Fibroblast of lung (primary cell): ENCODE measurements around the gene IGFN1. TPM values are rescaled to one million over a fixed set of nuclear protein-coding genes. Genes with fewer than 3 reads are reported as not detected.

Experiments used
- DNase-seq, 2 donors: peaks; one replicate each; pipeline versions ENCODE4 v3.0.0 to v3.0.0-alpha.2; 2010; ENCODE audit warnings: low read depth in 2 of 2
- H2AFZ ChIP-seq: 2 replicates; pipeline ENCODE4 v1.5.1; 2012; ENCODE audit warnings: low read length, control low read depth, inconsistent platforms
- H3K27ac ChIP-seq: 2 replicates; pipeline ENCODE4 v1.5.1; 2011; ENCODE audit warnings: low read length, control low read depth; ENCODE audit not compliant: insufficient read depth
- H3K27me3 ChIP-seq: 2 replicates; pipeline ENCODE4 v1.5.1; 2011; ENCODE audit warnings: mild to moderate bottlenecking, low read length; ENCODE audit not compliant: control insufficient read depth, insufficient read depth
- H3K36me3 ChIP-seq: 2 replicates; pipeline ENCODE4 v1.5.1; 2011; ENCODE audit warnings: low read length; ENCODE audit not compliant: control insufficient read depth, insufficient read depth
- H3K4me1 ChIP-seq: 2 replicates; pipeline ENCODE4 v1.5.1; 2011; ENCODE audit warnings: low read length; ENCODE audit not compliant: control insufficient read depth, insufficient read depth; ENCODE audit errors: extremely low read depth
- H3K4me2 ChIP-seq: 2 replicates; pipeline ENCODE4 v1.5.1; 2011; ENCODE audit warnings: low read length, control low read depth; ENCODE audit not compliant: insufficient read depth; ENCODE audit errors: extremely low read depth
- H3K4me3 ChIP-seq, 4 experiments: fragments of 200-600 bp in 1 of 4; sonication (generic) in 1 of 4; replicated peaks in 1 of 4; 2 replicates each; pipeline ENCODE4 v1.5.1; 2011 to 2016; ENCODE audit warnings: low read length in 4 of 4, low read depth in 3 of 4, mild to moderate bottlenecking in 3 of 4, control low read depth in 2 of 4, inconsistent platforms in 1 of 4, mixed read lengths in 1 of 4; ENCODE audit not compliant: insufficient read depth in 1 of 4; ENCODE audit errors: control extremely low read depth in 1 of 4
- H3K79me2 ChIP-seq: 2 replicates; pipeline ENCODE4 v1.5.1; 2012; ENCODE audit warnings: mild to moderate bottlenecking, low read length, inconsistent platforms; ENCODE audit not compliant: control insufficient read depth, insufficient read depth
- H3K9ac ChIP-seq: 2 replicates; pipeline ENCODE4 v1.5.1; 2011; ENCODE audit warnings: mild to moderate bottlenecking, low read length, control low read depth; ENCODE audit not compliant: insufficient read depth
- H3K9me3 ChIP-seq: 2 replicates; pipeline ENCODE4 v1.5.1; 2012; ENCODE audit warnings: low read depth, low read length; ENCODE audit not compliant: control insufficient read depth, insufficient read depth
- H4K20me1 ChIP-seq: 2 replicates; pipeline ENCODE4 v1.5.1; 2011; ENCODE audit warnings: low read length; ENCODE audit not compliant: control insufficient read depth, insufficient read depth; ENCODE audit errors: extremely low read depth
- EZH2 ChIP-seq: IDR thresholded peaks from 2 replicates; pipeline ENCODE4 v1.5.1; 2012; ENCODE audit warnings: low read length, control low read depth, mild to moderate bottlenecking; ENCODE audit errors: missing control alignments
- polyA plus RNA-seq, 2 donors: library from polyadenylated mRNA; depleted of rRNA in 1 of 2; stranded (reverse) in 1 of 2; unstranded in 1 of 2; fragments of >200 nt; gene quantifications; 2 replicates each; pipeline ENCODE4 v1.2.1, GENCODE V29; 2011 to 2012; ENCODE audit warnings: missing spikeins in 1 of 2
- total RNA-seq: library from RNA; depleted of rRNA; stranded (reverse); fragments of >200 nt; gene quantifications from 2 replicates; pipeline ENCODE4 v1.2.1, GENCODE V29; 2014
- TF ChIP-seq, protein P1 (sequence below), 2 donors: IDR thresholded peaks in 1 of 2; conservative IDR thresholded peaks in 1 of 2; 1 replicate in 1 of 2; 2 replicates in 1 of 2; pipeline ENCODE4 v1.5.1; 2011 to 2012; ENCODE audit warnings: low read length in 2 of 2, control low read depth in 1 of 2, inconsistent platforms in 1 of 2, low read depth in 1 of 2, mild to moderate bottlenecking in 1 of 2

IGFN1 gene
- total and polyA plus RNA-seq, 2 donors (not counting 1 experiment from before 2014, with no cell fraction given) = 0.17 TPM; not detected in 1

DNA sequence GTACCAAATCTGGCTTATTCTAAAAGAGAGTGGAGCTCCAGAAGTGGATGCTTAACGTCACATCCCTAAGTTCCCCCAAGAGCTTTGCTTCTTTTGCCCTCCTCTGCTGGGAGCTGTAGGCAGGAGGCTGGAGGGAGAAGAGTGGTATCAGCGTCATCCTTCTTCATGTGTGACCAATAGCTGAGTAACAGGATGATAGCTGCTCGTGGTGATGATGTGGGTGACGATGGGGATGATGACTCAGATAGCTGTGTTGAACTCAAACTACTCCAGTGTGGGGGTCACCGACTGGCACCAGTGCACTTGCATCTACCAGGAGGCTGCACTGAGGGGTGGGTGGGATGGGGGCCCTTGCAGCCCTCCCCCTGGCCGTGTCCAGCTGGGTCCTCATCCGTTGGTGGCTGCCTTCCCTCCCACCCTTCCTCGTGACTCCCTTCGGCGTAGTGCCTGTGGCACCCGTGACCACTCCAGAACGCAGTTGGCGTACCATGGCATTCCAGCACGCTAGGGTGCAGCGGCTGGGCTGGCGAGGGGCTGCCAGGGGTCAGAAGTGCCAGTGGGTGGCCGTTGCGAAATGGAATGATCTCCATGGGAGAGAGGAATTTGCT lies 1.1 kb downstream of the IGFN1 start:
- H3K9ac ChIP-seq = no peak overlapping the region
- no peaks in the 10 kb centered on the region for H4K20me1 ChIP-seq
- H3K4me3 ChIP-seq = no peak overlapping the region
- H3K79me2 ChIP-seq = no peaks in the 10 kb centered on the region
- DNase-seq = peak; percentile 75 to 90
- peak overlapping the region; percentile 59 for H3K4me2 ChIP-seq
- no peaks in the 10 kb centered on the region for H3K36me3 ChIP-seq
- TF ChIP-seq, protein P1, sequence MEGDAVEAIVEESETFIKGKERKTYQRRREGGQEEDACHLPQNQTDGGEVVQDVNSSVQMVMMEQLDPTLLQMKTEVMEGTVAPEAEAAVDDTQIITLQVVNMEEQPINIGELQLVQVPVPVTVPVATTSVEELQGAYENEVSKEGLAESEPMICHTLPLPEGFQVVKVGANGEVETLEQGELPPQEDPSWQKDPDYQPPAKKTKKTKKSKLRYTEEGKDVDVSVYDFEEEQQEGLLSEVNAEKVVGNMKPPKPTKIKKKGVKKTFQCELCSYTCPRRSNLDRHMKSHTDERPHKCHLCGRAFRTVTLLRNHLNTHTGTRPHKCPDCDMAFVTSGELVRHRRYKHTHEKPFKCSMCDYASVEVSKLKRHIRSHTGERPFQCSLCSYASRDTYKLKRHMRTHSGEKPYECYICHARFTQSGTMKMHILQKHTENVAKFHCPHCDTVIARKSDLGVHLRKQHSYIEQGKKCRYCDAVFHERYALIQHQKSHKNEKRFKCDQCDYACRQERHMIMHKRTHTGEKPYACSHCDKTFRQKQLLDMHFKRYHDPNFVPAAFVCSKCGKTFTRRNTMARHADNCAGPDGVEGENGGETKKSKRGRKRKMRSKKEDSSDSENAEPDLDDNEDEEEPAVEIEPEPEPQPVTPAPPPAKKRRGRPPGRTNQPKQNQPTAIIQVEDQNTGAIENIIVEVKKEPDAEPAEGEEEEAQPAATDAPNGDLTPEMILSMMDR (conservative IDR thresholded peaks at IDR 0.05 in 1 of 2, IDR thresholded peaks at IDR 0.05 in 1 of 2; ENCODE audit: low read depth in 1 of 2, low read length in 2 of 2) = no peak
- no peak for TF ChIP-seq EZH2
- H2AFZ ChIP-seq = peak overlapping the region; percentile 26
- peak overlapping the region; percentile 54 for H3K27ac ChIP-seq
- no peaks in the 10 kb centered on the region for H3K27me3 ChIP-seq
- H3K4me1 ChIP-seq = peaks cover 11% of the 10 kb centered on the region
- H3K9me3 ChIP-seq = no peaks in the 10 kb centered on the region

DNA sequence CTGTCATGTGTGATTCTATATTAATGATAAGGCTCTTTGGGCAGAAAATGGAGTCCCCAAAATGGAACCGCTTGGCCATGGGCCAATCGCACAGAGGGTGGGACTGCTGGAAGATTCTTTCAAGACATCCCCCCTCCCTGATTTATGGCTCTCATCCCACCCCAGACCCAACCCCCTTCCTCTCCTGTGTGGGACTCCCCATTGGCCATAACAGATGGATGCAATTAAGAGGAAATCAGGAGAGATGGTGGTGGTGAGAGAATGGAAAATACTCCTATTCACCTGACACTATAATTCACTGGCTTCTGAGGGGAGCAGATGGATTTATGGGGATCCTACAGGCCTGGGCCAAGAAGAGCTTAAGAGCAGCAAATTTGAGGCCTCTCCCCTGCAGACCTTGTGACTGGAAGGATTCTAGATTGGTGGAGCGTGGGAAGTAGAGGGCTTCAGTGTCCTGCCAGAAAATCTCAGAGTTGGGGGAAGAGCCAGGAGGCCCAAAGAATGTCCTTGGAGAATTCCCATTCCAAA lies 1.7 kb downstream of the IGFN1 start:
- Histone ChIP-seq H3K4me2 (no peak overlapping the region), H3K4me3 (no peak overlapping the region), H3K9ac (no peak overlapping the region), H3K79me2 (no peaks in the 10 kb centered on the region), H3K4me1 (peaks cover 11% of the 10 kb centered on the region), H3K27me3 (no peaks in the 10 kb centered on the region), H3K36me3 (no peaks in the 10 kb centered on the region), H3K27ac (peak overlapping the region; percentile 54), H4K20me1 (no peaks in the 10 kb centered on the region), H3K9me3 (no peaks in the 10 kb centered on the region), H2AFZ (no peak overlapping the region)
- TF ChIP-seq, protein P1 (conservative IDR thresholded peaks at IDR 0.05 in 1 of 2, IDR thresholded peaks at IDR 0.05 in 1 of 2; ENCODE audit: low read depth in 1 of 2, low read length in 2 of 2) = no peak
- no peak for TF ChIP-seq EZH2
- DNase-seq = no peak

DNA sequence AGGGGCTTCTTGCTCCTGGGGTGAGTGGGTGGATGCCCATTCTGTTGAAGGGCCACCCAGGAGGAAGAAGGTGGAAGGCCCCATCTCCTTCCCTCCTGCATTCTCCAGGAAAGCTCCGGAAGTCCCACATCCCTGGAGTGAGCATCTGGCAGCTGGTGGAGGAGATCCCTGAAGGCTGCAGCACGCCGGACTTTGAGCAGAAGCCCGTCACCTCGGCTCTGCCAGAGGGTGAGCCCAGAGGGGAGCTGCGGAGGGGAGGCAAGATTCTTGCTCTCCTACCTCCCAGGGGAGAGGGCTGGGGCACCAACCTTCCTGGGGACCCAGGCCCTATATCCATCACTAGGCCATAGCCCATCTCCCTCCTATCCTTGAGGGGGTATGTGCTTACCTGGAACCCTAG lies 3.4 kb downstream of the IGFN1 start:
- H2AFZ ChIP-seq = no peak overlapping the region
- no peak for TF ChIP-seq EZH2
- TF ChIP-seq, protein P1 (conservative IDR thresholded peaks at IDR 0.05 in 1 of 2, IDR thresholded peaks at IDR 0.05 in 1 of 2; ENCODE audit: low read depth in 1 of 2, low read length in 2 of 2) = no peak
- peaks cover 11% of the 10 kb centered on the region for H3K4me1 ChIP-seq
- H3K27ac ChIP-seq = no peak overlapping the region
- H3K9me3 ChIP-seq = no peaks in the 10 kb centered on the region
- H3K4me2 ChIP-seq = no peak overlapping the region
- no peaks in the 10 kb centered on the region for H3K27me3 ChIP-seq
- no peaks in the 10 kb centered on the region for H3K36me3 ChIP-seq
- DNase-seq = no peak
- H3K79me2 ChIP-seq = no peaks in the 10 kb centered on the region
- H3K9ac ChIP-seq = no peak overlapping the region
- no peaks in the 10 kb centered on the region for H4K20me1 ChIP-seq
- H3K4me3 ChIP-seq = no peak overlapping the region
